Measurements from ENCODE around the gene IGDCC3. TPM values are rescaled to one million over a fixed set of nuclear protein-coding genes. Genes with fewer than 3 reads are reported as not detected.

IGDCC3 gene
- total RNA-seq, 1 donor from 2014 or later: 342 TPM

DNA sequence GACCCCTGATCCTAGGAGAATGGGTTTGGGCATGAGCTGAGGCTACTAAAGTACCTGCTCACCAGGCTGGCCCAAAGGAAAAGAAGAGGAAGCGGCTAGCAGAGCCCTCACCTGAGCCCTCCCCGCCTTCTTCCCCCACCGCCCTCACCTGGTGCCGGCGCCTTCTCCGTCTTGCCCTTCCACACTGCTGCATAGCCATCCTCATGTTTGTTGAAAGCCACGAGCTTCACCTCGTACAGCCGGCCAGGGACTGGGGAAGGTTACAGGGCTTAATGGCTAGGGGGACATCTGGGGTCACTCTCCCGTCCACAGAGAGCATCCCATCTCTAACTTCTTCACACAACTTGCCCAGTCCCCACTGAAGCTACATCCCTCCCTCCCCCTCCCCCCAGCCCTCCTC lies 13.9 kb upstream of the IGDCC3 start:
- H3K36me3 Mint-ChIP-seq (ENCODE audit: unreplicated experiment): no peaks in the 10 kb centered on the region
- DNase-seq: no peak
- peaks cover 2% of the 10 kb centered on the region for H3K27me3 Mint-ChIP-seq (ENCODE audit: unreplicated experiment)
- H3K4me3 Mint-ChIP-seq (ENCODE audit: unreplicated experiment): no peak overlapping the region
- peaks cover 1% of the 10 kb centered on the region for H3K4me1 Mint-ChIP-seq (ENCODE audit: low read depth, unreplicated experiment)
- no peak overlapping the region for H3K27ac Mint-ChIP-seq (ENCODE audit: unreplicated experiment)
- no peak for TF ChIP-seq CTCF (IDR thresholded peaks at IDR 0.05; ENCODE audit: partially characterized antibody, unreplicated experiment)
- peaks cover 6% of the 10 kb centered on the region for H3K9me3 Mint-ChIP-seq (ENCODE audit: unreplicated experiment)

DNA sequence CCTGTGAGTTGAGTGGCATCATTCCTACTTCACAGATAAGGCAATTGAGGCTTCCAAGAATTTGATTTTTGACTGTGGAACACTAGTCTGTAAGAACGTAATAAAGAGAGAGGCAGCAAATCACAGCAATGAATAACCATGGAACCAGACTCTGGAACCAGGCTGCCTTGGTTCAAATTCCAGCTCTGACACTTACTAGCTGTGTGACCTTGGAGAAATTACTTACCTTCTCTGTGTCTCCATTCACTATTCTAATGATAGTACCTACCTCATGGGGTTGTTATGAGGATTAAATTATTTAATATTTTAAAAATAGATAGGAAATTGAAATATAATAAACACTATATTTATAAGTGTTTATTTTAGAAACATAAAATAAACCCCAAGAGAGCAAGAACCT lies 12.6 kb upstream of the IGDCC3 start:
- TF ChIP-seq CTCF (IDR thresholded peaks at IDR 0.05; ENCODE audit: partially characterized antibody, unreplicated experiment): no peak
- Mint-ChIP-seq H3K9me3 (ENCODE audit: unreplicated experiment) (peaks cover 8% of the 10 kb centered on the region), H3K27me3 (ENCODE audit: unreplicated experiment) (peaks cover 2% of the 10 kb centered on the region), H3K27ac (ENCODE audit: unreplicated experiment) (no peak overlapping the region), H3K4me1 (ENCODE audit: low read depth, unreplicated experiment) (peaks cover 5% of the 10 kb centered on the region), H3K4me3 (ENCODE audit: unreplicated experiment) (no peak overlapping the region), H3K36me3 (ENCODE audit: unreplicated experiment) (no peaks in the 10 kb centered on the region)
- DNase-seq: no peak

DNA sequence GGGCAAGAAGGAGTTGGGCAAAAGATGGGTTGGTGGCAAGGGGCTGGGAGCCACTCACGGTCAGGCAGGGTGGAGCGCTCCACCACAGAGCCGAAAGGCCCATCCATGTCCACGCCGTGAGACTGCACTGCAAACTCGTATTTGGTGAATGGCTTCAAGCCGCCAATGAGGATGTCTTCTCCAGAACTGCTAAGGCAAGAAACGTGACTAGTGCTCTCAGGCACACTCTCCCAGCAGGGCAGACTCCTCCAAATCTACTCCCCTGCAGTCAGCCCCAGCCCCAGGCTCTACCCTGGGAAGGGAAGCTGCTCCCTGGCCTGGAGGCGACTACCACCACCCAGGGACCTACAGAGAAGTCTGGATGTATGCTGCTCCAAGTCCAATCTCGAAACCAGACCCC lies 11.4 kb upstream of the IGDCC3 start:
- peaks cover 6% of the 10 kb centered on the region for H3K9me3 Mint-ChIP-seq (ENCODE audit: unreplicated experiment)
- H3K27ac Mint-ChIP-seq (ENCODE audit: unreplicated experiment): no peak overlapping the region
- H3K27me3 Mint-ChIP-seq (ENCODE audit: unreplicated experiment): peaks cover 2% of the 10 kb centered on the region
- peaks cover 10% of the 10 kb centered on the region for H3K4me1 Mint-ChIP-seq (ENCODE audit: low read depth, unreplicated experiment)
- no peak for DNase-seq
- TF ChIP-seq CTCF (IDR thresholded peaks at IDR 0.05; ENCODE audit: partially characterized antibody, unreplicated experiment): no peak
- no peak overlapping the region for H3K4me3 Mint-ChIP-seq (ENCODE audit: unreplicated experiment)
- H3K36me3 Mint-ChIP-seq (ENCODE audit: unreplicated experiment): no peaks in the 10 kb centered on the region

- H3K4me3 Mint-ChIP-seq (ENCODE audit: unreplicated experiment): no peak overlapping the region
- no peaks in the 10 kb centered on the region for H3K36me3 Mint-ChIP-seq (ENCODE audit: unreplicated experiment)
- H3K9me3 Mint-ChIP-seq (ENCODE audit: unreplicated experiment): peaks cover 6% of the 10 kb centered on the region
- TF ChIP-seq CTCF (IDR thresholded peaks at IDR 0.05; ENCODE audit: partially characterized antibody, unreplicated experiment): no peak
- DNase-seq: no peak
- no peaks in the 10 kb centered on the region for H3K27me3 Mint-ChIP-seq (ENCODE audit: unreplicated experiment)
- peaks cover 13% of the 10 kb centered on the region for H3K4me1 Mint-ChIP-seq (ENCODE audit: low read depth, unreplicated experiment)
- H3K27ac Mint-ChIP-seq (ENCODE audit: unreplicated experiment): no peak overlapping the region
Measured at GRCh38 chr15:65388306-65389080, 10.7 kb upstream of the IGDCC3 start.

GRCh38 chr15:65386886-65387285 lies 9.1 kb upstream of the IGDCC3 start:
- no peak for TF ChIP-seq CTCF (IDR thresholded peaks at IDR 0.05; ENCODE audit: partially characterized antibody, unreplicated experiment)
- H3K27ac Mint-ChIP-seq (ENCODE audit: unreplicated experiment): peak overlapping the region; percentile 52
- H3K4me3 Mint-ChIP-seq (ENCODE audit: unreplicated experiment): no peak overlapping the region
- H3K27me3 Mint-ChIP-seq (ENCODE audit: unreplicated experiment): peaks cover 2% of the 10 kb centered on the region
- peaks cover 5% of the 10 kb centered on the region for H3K36me3 Mint-ChIP-seq (ENCODE audit: unreplicated experiment)
- H3K4me1 Mint-ChIP-seq (ENCODE audit: low read depth, unreplicated experiment): peaks cover 18% of the 10 kb centered on the region
- peaks cover 5% of the 10 kb centered on the region for H3K9me3 Mint-ChIP-seq (ENCODE audit: unreplicated experiment)
- no peak for DNase-seq

Data from glutamatergic neuron (in vitro differentiated cells).